ENCODE data around the gene KRTAP16-1.
"Not testable (repeated sequence)": the region's sequence is repeated elsewhere in the genome, so short reads cannot be mapped to it uniquely, and the experiment has no call there.

The KRTAP16-1 gene

GRCh38 chr17:41284546-41284945 lies 24.6 kb downstream of the KRTAP16-1 start:
- no peak overlapping the region for H3K27ac ChIP-seq (ENCODE audit: low read length)
- H2AFZ ChIP-seq (ENCODE audit: low read length) = no peak overlapping the region
- no peaks in the 10 kb centered on the region for H3K4me1 ChIP-seq (ENCODE audit: low read length)
- no peaks in the 10 kb centered on the region for H4K20me1 ChIP-seq (ENCODE audit: insufficient read depth, low read length)
- no peaks in the 10 kb centered on the region for H3K79me2 ChIP-seq (ENCODE audit: low read length)
- no peak for TF ChIP-seq EZH2 (optimal IDR thresholded peaks at IDR 0.05; ENCODE audit: low read depth, low read length)
- TF ChIP-seq EZH2phosphoT487 (IDR thresholded peaks at IDR 0.05; ENCODE audit: low read length) = no peak
- no peak for TF ChIP-seq CTCF (IDR thresholded peaks at IDR 0.05; ENCODE audit: low read length)
- no peak overlapping the region for H3K9ac ChIP-seq (ENCODE audit: low read length)
- H3K9me3 ChIP-seq (replicated peaks; ENCODE audit: insufficient read depth, low read length) = no peaks in the 10 kb centered on the region
- DNase-seq = no peak
- no peaks in the 10 kb centered on the region for H3K9me2 ChIP-seq (replicated peaks; ENCODE audit: insufficient read depth, low read length)
- no peak overlapping the region for H3K4me2 ChIP-seq (ENCODE audit: low read depth, low read length)
- H3K36me3 ChIP-seq (replicated peaks; ENCODE audit: insufficient read depth, low read length) = no peaks in the 10 kb centered on the region
- no peak overlapping the region for H3K4me3 ChIP-seq (ENCODE audit: low read length)
- H3F3A ChIP-seq (ENCODE audit: insufficient read depth, low read length) = no peaks in the 10 kb centered on the region
- no peaks in the 10 kb centered on the region for H3K27me3 ChIP-seq (replicated peaks; ENCODE audit: insufficient read depth, low read length)

- H3K9me2 ChIP-seq (replicated peaks; ENCODE audit: insufficient read depth, low read length) = no peaks in the 10 kb centered on the region
- H3K4me2 ChIP-seq (ENCODE audit: low read depth, low read length) = no peak overlapping the region
- no peaks in the 10 kb centered on the region for H4K20me1 ChIP-seq (ENCODE audit: insufficient read depth, low read length)
- H2AFZ ChIP-seq (ENCODE audit: low read length) = no peak overlapping the region
- H3K27ac ChIP-seq (ENCODE audit: low read length) = no peak overlapping the region
- H3K9me3 ChIP-seq (replicated peaks; ENCODE audit: insufficient read depth, low read length) = no peaks in the 10 kb centered on the region
- H3K4me1 ChIP-seq (ENCODE audit: low read length) = no peaks in the 10 kb centered on the region
- no peaks in the 10 kb centered on the region for H3K27me3 ChIP-seq (replicated peaks; ENCODE audit: insufficient read depth, low read length)
- H3K36me3 ChIP-seq (replicated peaks; ENCODE audit: insufficient read depth, low read length) = no peaks in the 10 kb centered on the region
- TF ChIP-seq EZH2 (optimal IDR thresholded peaks at IDR 0.05; ENCODE audit: low read depth, low read length) (no peak), EZH2phosphoT487 (IDR thresholded peaks at IDR 0.05; ENCODE audit: low read length) (no peak), CTCF (IDR thresholded peaks at IDR 0.05; ENCODE audit: low read length) (no peak)
- no peaks in the 10 kb centered on the region for H3K79me2 ChIP-seq (ENCODE audit: low read length)
- DNase-seq = no peak
- H3F3A ChIP-seq (ENCODE audit: insufficient read depth, low read length) = no peaks in the 10 kb centered on the region
- H3K4me3 ChIP-seq (ENCODE audit: low read length) = no peak overlapping the region
- H3K9ac ChIP-seq (ENCODE audit: low read length) = no peak overlapping the region
Observed at GRCh38 chr17:41284043-41284442, 25.1 kb downstream of the KRTAP16-1 start.

GRCh38 chr17:41278176-41278955 lies 30.7 kb downstream of the KRTAP16-1 start:
- H3K4me1 ChIP-seq (ENCODE audit: low read length) = no peaks in the 10 kb centered on the region
- no peak overlapping the region for H2AFZ ChIP-seq (ENCODE audit: low read length)
- no peaks in the 10 kb centered on the region for H3K79me2 ChIP-seq (ENCODE audit: low read length)
- no peak for DNase-seq
- H3F3A ChIP-seq (ENCODE audit: insufficient read depth, low read length) = no peaks in the 10 kb centered on the region
- no peak overlapping the region for H3K27ac ChIP-seq (ENCODE audit: low read length)
- H3K4me2 ChIP-seq (ENCODE audit: low read depth, low read length) = no peak overlapping the region
- H3K9me2 ChIP-seq (replicated peaks; ENCODE audit: insufficient read depth, low read length) = no peaks in the 10 kb centered on the region
- no peaks in the 10 kb centered on the region for H3K27me3 ChIP-seq (replicated peaks; ENCODE audit: insufficient read depth, low read length)
- H4K20me1 ChIP-seq (ENCODE audit: insufficient read depth, low read length) = no peaks in the 10 kb centered on the region
- no peak for TF ChIP-seq EZH2 (optimal IDR thresholded peaks at IDR 0.05; ENCODE audit: low read depth, low read length)
- TF ChIP-seq CTCF (IDR thresholded peaks at IDR 0.05; ENCODE audit: low read length) = no peak
- TF ChIP-seq EZH2phosphoT487 (IDR thresholded peaks at IDR 0.05; ENCODE audit: low read length) = no peak
- no peaks in the 10 kb centered on the region for H3K36me3 ChIP-seq (replicated peaks; ENCODE audit: insufficient read depth, low read length)
- H3K9ac ChIP-seq (ENCODE audit: low read length) = no peak overlapping the region
- H3K9me3 ChIP-seq (replicated peaks; ENCODE audit: insufficient read depth, low read length) = no peaks in the 10 kb centered on the region
- H3K4me3 ChIP-seq (ENCODE audit: low read length) = no peak overlapping the region

GRCh38 chr17:41275648-41276190 lies 33.4 kb downstream of the KRTAP16-1 start, which contains the start of gene KRTAP9-7:
TSS of gene KRTAP9-7 (plus strand) at chr17:41275698. CDS start at chr17:41275698, 0 bp downstream.
- not testable (repeated sequence) for H3K9me2 ChIP-seq (replicated peaks; ENCODE audit: insufficient read depth, low read length); H3K9me3 ChIP-seq (replicated peaks; ENCODE audit: insufficient read depth, low read length); H3K9ac ChIP-seq (ENCODE audit: low read length); H3K4me2 ChIP-seq (ENCODE audit: low read depth, low read length); DNase-seq; H3F3A ChIP-seq (ENCODE audit: insufficient read depth, low read length); H3K4me1 ChIP-seq (ENCODE audit: low read length); H3K27ac ChIP-seq (ENCODE audit: low read length); H4K20me1 ChIP-seq (ENCODE audit: insufficient read depth, low read length); H3K36me3 ChIP-seq (replicated peaks; ENCODE audit: insufficient read depth, low read length); H2AFZ ChIP-seq (ENCODE audit: low read length); H3K4me3 ChIP-seq (ENCODE audit: low read length); H3K27me3 ChIP-seq (replicated peaks; ENCODE audit: insufficient read depth, low read length); H3K79me2 ChIP-seq (ENCODE audit: low read length)
